Neuronal stem cell (in vitro differentiated cells): Measurements from ENCODE around the gene GIT2.

Experiments used
- DNase-seq: peaks from one replicate; pipeline ENCODE4 v3.0.0-alpha.2; 2013; ENCODE audit warnings: low spot score
- H2AFZ ChIP-seq: one replicate; pipeline ENCODE4 v1.6.1; 2013; ENCODE audit warnings: mild to moderate bottlenecking, low read length, inconsistent platforms
- H2AK5ac ChIP-seq: 2 replicates; pipeline ENCODE4 v1.6.1; 2013; ENCODE audit warnings: low read depth, mild to moderate bottlenecking, inconsistent platforms, low read length, moderate library complexity, mixed read lengths
- H2BK120ac ChIP-seq: 2 replicates; pipeline ENCODE4 v1.6.1; 2013; ENCODE audit warnings: low read depth, mild to moderate bottlenecking, inconsistent platforms, low read length, moderate library complexity, mixed read lengths
- H2BK12ac ChIP-seq: one replicate; pipeline ENCODE4 v1.6.1; 2013; ENCODE audit warnings: low read length, inconsistent platforms
- H2BK15ac ChIP-seq: 2 replicates; pipeline ENCODE4 v1.6.1; 2013; ENCODE audit warnings: mild to moderate bottlenecking, low read length, inconsistent platforms, mixed read lengths
- H2BK5ac ChIP-seq: one replicate; pipeline ENCODE4 v1.6.1; 2013; ENCODE audit warnings: inconsistent platforms, mild to moderate bottlenecking, low read length, moderate library complexity
- H3K14ac ChIP-seq: one replicate; pipeline ENCODE4 v1.6.1; 2013; ENCODE audit warnings: low read length, inconsistent platforms
- H3K18ac ChIP-seq: 2 replicates; pipeline ENCODE4 v1.6.1; 2013; ENCODE audit warnings: low read length, inconsistent platforms
- H3K23ac ChIP-seq: 2 replicates; pipeline ENCODE4 v1.6.1; 2013; ENCODE audit warnings: low read depth, mild to moderate bottlenecking, mixed read lengths, low read length, inconsistent platforms; ENCODE audit not compliant: poor library complexity
- H3K27ac ChIP-seq: replicated peaks from 3 replicates; pipeline ENCODE4 v1.5.1; 2013; ENCODE audit warnings: low read length, inconsistent platforms
- H3K27me3 ChIP-seq, 3 experiments: 2 replicates each; pipeline ENCODE4 v1.6.1; 2013; ENCODE audit warnings: low read length in 3 of 3, mild to moderate bottlenecking in 2 of 3, inconsistent platforms in 1 of 3, low read depth in 1 of 3, mixed read lengths in 1 of 3, moderate library complexity in 1 of 3; ENCODE audit not compliant: control insufficient read depth in 3 of 3, insufficient read depth in 3 of 3
- H3K36me3 ChIP-seq, 2 donors: replicated peaks in 1 of 2; 2 replicates each; pipeline ENCODE4 v1.6.1; 2013; ENCODE audit warnings: low read length in 2 of 2; ENCODE audit not compliant: control insufficient read depth in 2 of 2, insufficient read depth in 2 of 2
- H3K4ac ChIP-seq: 2 replicates; pipeline ENCODE4 v1.6.1; 2013; ENCODE audit warnings: inconsistent platforms, mild to moderate bottlenecking, low read length, moderate library complexity
- H3K4me1 ChIP-seq, 2 donors: 1 replicate in 1 of 2; 2 replicates in 1 of 2; pipeline ENCODE4 v1.6.1; 2013; ENCODE audit warnings: low read length in 2 of 2, low read depth in 1 of 2; ENCODE audit not compliant: control insufficient read depth in 2 of 2, insufficient read depth in 1 of 2
- H3K4me2 ChIP-seq: one replicate; pipeline ENCODE4 v1.6.1; 2013; ENCODE audit warnings: mild to moderate bottlenecking, low read length, inconsistent platforms; ENCODE audit not compliant: insufficient read depth, poor library complexity, severe bottlenecking
- H3K4me3 ChIP-seq, 2 donors: 2 replicates each; pipeline ENCODE4 v1.5.1; 2013; ENCODE audit warnings: low read length in 2 of 2, mild to moderate bottlenecking in 2 of 2, inconsistent platforms in 1 of 2, moderate library complexity in 1 of 2
- H3K79me1 ChIP-seq: one replicate; pipeline ENCODE4 v1.6.1; 2013; ENCODE audit warnings: low read depth, mild to moderate bottlenecking, inconsistent platforms, low read length, moderate library complexity
- H3K9ac ChIP-seq: one replicate; pipeline ENCODE4 v1.6.1; 2013; ENCODE audit warnings: mild to moderate bottlenecking, low read depth, low read length, inconsistent platforms; ENCODE audit not compliant: poor library complexity
- H3K9me3 ChIP-seq, 2 donors: replicated peaks in 1 of 2; 2 replicates each; pipeline versions ENCODE3 to v1.6.1; 2013; ENCODE audit warnings: low read length in 2 of 2, mild to moderate bottlenecking in 2 of 2, inconsistent platforms in 1 of 2, low read depth in 1 of 2, mixed read lengths in 1 of 2, moderate library complexity in 1 of 2; ENCODE audit not compliant: control insufficient read depth in 2 of 2, insufficient read depth in 1 of 2
- H4K8ac ChIP-seq: one replicate; pipeline ENCODE4 v1.6.1; 2013; ENCODE audit warnings: low read depth, mild to moderate bottlenecking, inconsistent platforms, low read length, moderate library complexity
- H4K91ac ChIP-seq: one replicate; pipeline ENCODE4 v1.6.1; 2013; ENCODE audit warnings: low read length, low read depth, mild to moderate bottlenecking, inconsistent platforms; ENCODE audit not compliant: poor library complexity
- WGBS, 2 donors: extraction: QIAGEN DNeasy Blood & Tissue Kit; methylation state at CpG; one replicate each; pipeline ENCODE4 v1.1.7; 2013; ENCODE audit warnings: missing lambda C conversion rate in 2 of 2, mixed read lengths in 1 of 2; ENCODE audit not compliant: insufficient read length in 2 of 2, insufficient replicate concordance in 1 of 2; ENCODE audit errors: extremely low coverage in 2 of 2; 5-methylcytosine and 5-hydroxymethylcytosine counted together

GIT2 gene

GRCh38 chr12:109963330-109963729 lies 32.8 kb downstream of the GIT2 start:
- Histone ChIP-seq H3K27me3 (no peaks in the 10 kb centered on the region), H2BK120ac (no peak overlapping the region), H2AFZ (no peak overlapping the region), H3K9ac (no peak overlapping the region), H2BK5ac (no peak overlapping the region), H3K4me2 (no peak overlapping the region), H3K18ac (no peak overlapping the region), H2BK15ac (no peak overlapping the region), H3K14ac (no peak overlapping the region), H3K9me3 (peaks cover 0 to 2% of the 10 kb centered on the region in 2 donors), H3K79me1 (no peaks in the 10 kb centered on the region), H3K23ac (no peak overlapping the region), H3K36me3 (peaks cover 9 to 88% of the 10 kb centered on the region in 2 donors), H2AK5ac (no peak overlapping the region), H4K91ac (no peak overlapping the region), H3K4ac (no peak overlapping the region), H3K4me3 (no peak overlapping the region), H2BK12ac (no peak overlapping the region), H3K4me1 (peaks cover 0 to 3% of the 10 kb centered on the region in 2 donors), H3K27ac (no peak overlapping the region), H4K8ac (no peak overlapping the region)
- no CpG with 5 or more reads among the region's 1 CpG for WGBS, 2 donors
- no peak for DNase-seq

- no peak for DNase-seq
- H2BK5ac ChIP-seq: no peak overlapping the region
- no peak overlapping the region for H2BK15ac ChIP-seq
- H4K91ac ChIP-seq: no peak overlapping the region
- H3K27ac ChIP-seq: no peak overlapping the region
- H2AK5ac ChIP-seq: no peak overlapping the region
- H4K8ac ChIP-seq: no peak overlapping the region
- no peak overlapping the region for H3K4ac ChIP-seq
- no peaks in the 10 kb centered on the region for H3K79me1 ChIP-seq
- no peak overlapping the region for H2AFZ ChIP-seq
- no peak overlapping the region for H3K23ac ChIP-seq
- WGBS, 2 donors: no CpG with 5 or more reads among the region's 3 CpGs
- H2BK12ac ChIP-seq: no peak overlapping the region
- H2BK120ac ChIP-seq: no peak overlapping the region
- peaks cover 0 to 2% of the 10 kb centered on the region in 2 donors for H3K9me3 ChIP-seq
- no peak overlapping the region for H3K14ac ChIP-seq
- no peak overlapping the region for H3K4me3 ChIP-seq
- H3K4me2 ChIP-seq: no peak overlapping the region
- H3K36me3 ChIP-seq: peaks cover 9 to 83% of the 10 kb centered on the region in 2 donors
- no peak overlapping the region for H3K9ac ChIP-seq
- no peaks in the 10 kb centered on the region for H3K4me1 ChIP-seq
- no peaks in the 10 kb centered on the region for H3K27me3 ChIP-seq
- no peak overlapping the region for H3K18ac ChIP-seq
These were observed 33.8 kb downstream of the GIT2 start for GRCh38 chr12:109962398-109962797.

- no peak overlapping the region for H2AK5ac ChIP-seq
- H3K4me1 ChIP-seq: no peaks in the 10 kb centered on the region
- H2BK15ac ChIP-seq: no peak overlapping the region
- H3K79me1 ChIP-seq: no peaks in the 10 kb centered on the region
- no peak overlapping the region for H3K9ac ChIP-seq
- no peak overlapping the region for H4K91ac ChIP-seq
- no peak overlapping the region for H3K14ac ChIP-seq
- H3K4me2 ChIP-seq: no peak overlapping the region
- no peak overlapping the region for H2BK120ac ChIP-seq
- no peak overlapping the region for H3K23ac ChIP-seq
- H3K4ac ChIP-seq: no peak overlapping the region
- peaks cover 0 to 2% of the 10 kb centered on the region in 2 donors for H3K9me3 ChIP-seq
- no peak overlapping the region for H3K18ac ChIP-seq
- no peak overlapping the region for H3K4me3 ChIP-seq
- peaks cover 9 to 83% of the 10 kb centered on the region in 2 donors for H3K36me3 ChIP-seq
- WGBS, 2 donors: no CpG with 5 or more reads among the region's 6 CpGs
- H2BK12ac ChIP-seq: no peak overlapping the region
- no peaks in the 10 kb centered on the region for H3K27me3 ChIP-seq
- no peak for DNase-seq
- H3K27ac ChIP-seq: no peak overlapping the region
- no peak overlapping the region for H2AFZ ChIP-seq
- no peak overlapping the region for H2BK5ac ChIP-seq
- H4K8ac ChIP-seq: no peak overlapping the region
These were observed 34.6 kb downstream of the GIT2 start for GRCh38 chr12:109961612-109962011.

- Histone ChIP-seq H3K23ac (no peak overlapping the region), H3K27me3 (no peaks in the 10 kb centered on the region), H2AFZ (no peak overlapping the region), H2AK5ac (no peak overlapping the region), H2BK12ac (no peak overlapping the region), H3K9me3 (peaks cover 0 to 2% of the 10 kb centered on the region in 2 donors), H3K79me1 (no peaks in the 10 kb centered on the region), H2BK120ac (no peak overlapping the region), H3K4me3 (no peak overlapping the region), H2BK15ac (no peak overlapping the region), H3K14ac (no peak overlapping the region), H3K4me2 (no peak overlapping the region), H3K36me3 (peaks cover 9 to 84% of the 10 kb centered on the region in 2 donors), H3K4ac (no peak overlapping the region), H3K9ac (no peak overlapping the region), H2BK5ac (no peak overlapping the region), H3K27ac (no peak overlapping the region), H4K91ac (no peak overlapping the region), H4K8ac (no peak overlapping the region), H3K18ac (no peak overlapping the region), H3K4me1 (no peaks in the 10 kb centered on the region)
- no peak for DNase-seq
- no CpG with 5 or more reads among the region's 14 CpGs for WGBS, 2 donors
These were observed 35.0 kb downstream of the GIT2 start for GRCh38 chr12:109961201-109961600.
